PC-9 (cell line): ENCODE measurements around the gene SELENOW.
"Not testable (repeated sequence)": the region's sequence is repeated elsewhere in the genome, so short reads cannot be mapped to it uniquely, and the experiment has no call there.

Experiments used
- CTCF ChIP-seq: fragments of 200-600 bp; sonication (generic); conservative IDR thresholded peaks from 2 replicates; pipeline ENCODE4 v1.6.1; 2017; ENCODE audit warnings: mixed run types, antibody characterized with exemption, mild to moderate bottlenecking, moderate library complexity
- EZH2 ChIP-seq: fragments of 200-600 bp; sonication (generic); IDR thresholded peaks from 2 replicates; pipeline ENCODE4 v1.8.0; 2017; ENCODE audit warnings: antibody characterized with exemption, low read depth

- not testable (repeated sequence) for TF ChIP-seq CTCF, EZH2
These were observed 25.9 kb downstream of the SELENOW start, which contains the start of gene TPRX1 for GRCh38 chr19:47804451-47804850.
